ENCODE data around the gene ETS1. TPM values are rescaled to one million over a fixed set of nuclear protein-coding genes. Genes with fewer than 3 reads are reported as not detected.

The ETS1 gene
- total RNA-seq, 3 donors from 2014 or later (not counting 1 experiment from before 2014, with no cell fraction given) = 532 to 684 (median 589) TPM

DNA sequence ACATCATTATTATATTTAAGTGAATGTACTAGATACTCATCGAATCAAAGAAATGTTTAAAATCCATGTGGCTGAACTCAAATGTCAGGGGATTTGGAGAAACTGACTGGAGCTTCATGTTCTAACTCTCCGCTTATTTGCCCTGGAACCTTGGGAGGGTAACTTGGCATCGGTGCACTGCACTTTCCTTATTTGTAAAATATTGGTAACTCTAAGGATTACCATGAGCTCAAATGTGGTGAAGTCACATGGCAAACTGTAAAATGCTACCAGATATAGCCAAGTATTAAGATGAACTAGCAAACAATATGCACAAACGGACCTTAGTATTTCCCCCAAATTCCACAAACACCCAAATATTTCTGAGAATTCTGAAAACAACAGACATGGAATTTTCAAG lies 75.6 kb downstream of the ETS1 start:
- H3K36me3 ChIP-seq (ENCODE audit: control insufficient read depth, insufficient read depth, low read length) = peaks cover 41% of the 10 kb centered on the region
- no peak overlapping the region for H3K4me3 ChIP-seq (ENCODE audit: low read length)
- H3K4me3 Mint-ChIP-seq = peak overlapping the region; percentile 98
- TF ChIP-seq, protein P1, sequence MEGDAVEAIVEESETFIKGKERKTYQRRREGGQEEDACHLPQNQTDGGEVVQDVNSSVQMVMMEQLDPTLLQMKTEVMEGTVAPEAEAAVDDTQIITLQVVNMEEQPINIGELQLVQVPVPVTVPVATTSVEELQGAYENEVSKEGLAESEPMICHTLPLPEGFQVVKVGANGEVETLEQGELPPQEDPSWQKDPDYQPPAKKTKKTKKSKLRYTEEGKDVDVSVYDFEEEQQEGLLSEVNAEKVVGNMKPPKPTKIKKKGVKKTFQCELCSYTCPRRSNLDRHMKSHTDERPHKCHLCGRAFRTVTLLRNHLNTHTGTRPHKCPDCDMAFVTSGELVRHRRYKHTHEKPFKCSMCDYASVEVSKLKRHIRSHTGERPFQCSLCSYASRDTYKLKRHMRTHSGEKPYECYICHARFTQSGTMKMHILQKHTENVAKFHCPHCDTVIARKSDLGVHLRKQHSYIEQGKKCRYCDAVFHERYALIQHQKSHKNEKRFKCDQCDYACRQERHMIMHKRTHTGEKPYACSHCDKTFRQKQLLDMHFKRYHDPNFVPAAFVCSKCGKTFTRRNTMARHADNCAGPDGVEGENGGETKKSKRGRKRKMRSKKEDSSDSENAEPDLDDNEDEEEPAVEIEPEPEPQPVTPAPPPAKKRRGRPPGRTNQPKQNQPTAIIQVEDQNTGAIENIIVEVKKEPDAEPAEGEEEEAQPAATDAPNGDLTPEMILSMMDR (IDR thresholded peaks at IDR 0.05) = no peak
- no peak for ATAC-seq
- peak in 1 of 2 donors; percentile 35 for DNase-seq
- peak overlapping the region; percentile 58 for H3K27ac ChIP-seq (ENCODE audit: low read length)
- H3K4me1 Mint-ChIP-seq = peaks cover 99 to 100% of the 10 kb centered on the region in 2 donors
- peak overlapping the region; percentile 98 to 99 for H3K27ac Mint-ChIP-seq
- no peaks in the 10 kb centered on the region for H3K27me3 Mint-ChIP-seq (ENCODE audit: low read depth in 2 of 2)
- 67% methylated on average over 4 of the region's 4 CpGs for WGBS (ENCODE audit: insufficient coverage)
- intact Hi-C loops (cut with micrococcal nuclease) = loop anchor here (2.0 kb wide), 1 partner anchor 15 kb away; no protein-coding TSS in a partner anchor
- peaks cover 19% of the 10 kb centered on the region for H3K36me3 Mint-ChIP-seq
- no peaks in the 10 kb centered on the region for H3K27me3 ChIP-seq (ENCODE audit: control insufficient read depth, insufficient read depth, low read length)
- peaks cover 66% of the 10 kb centered on the region for H3K4me1 ChIP-seq (ENCODE audit: control insufficient read depth, insufficient read depth, low read length)
- H3K9me3 Mint-ChIP-seq = no peaks in the 10 kb centered on the region
- no peaks in the 10 kb centered on the region for H3K9me3 ChIP-seq (ENCODE audit: control insufficient read depth, insufficient read depth, low read length)

DNA sequence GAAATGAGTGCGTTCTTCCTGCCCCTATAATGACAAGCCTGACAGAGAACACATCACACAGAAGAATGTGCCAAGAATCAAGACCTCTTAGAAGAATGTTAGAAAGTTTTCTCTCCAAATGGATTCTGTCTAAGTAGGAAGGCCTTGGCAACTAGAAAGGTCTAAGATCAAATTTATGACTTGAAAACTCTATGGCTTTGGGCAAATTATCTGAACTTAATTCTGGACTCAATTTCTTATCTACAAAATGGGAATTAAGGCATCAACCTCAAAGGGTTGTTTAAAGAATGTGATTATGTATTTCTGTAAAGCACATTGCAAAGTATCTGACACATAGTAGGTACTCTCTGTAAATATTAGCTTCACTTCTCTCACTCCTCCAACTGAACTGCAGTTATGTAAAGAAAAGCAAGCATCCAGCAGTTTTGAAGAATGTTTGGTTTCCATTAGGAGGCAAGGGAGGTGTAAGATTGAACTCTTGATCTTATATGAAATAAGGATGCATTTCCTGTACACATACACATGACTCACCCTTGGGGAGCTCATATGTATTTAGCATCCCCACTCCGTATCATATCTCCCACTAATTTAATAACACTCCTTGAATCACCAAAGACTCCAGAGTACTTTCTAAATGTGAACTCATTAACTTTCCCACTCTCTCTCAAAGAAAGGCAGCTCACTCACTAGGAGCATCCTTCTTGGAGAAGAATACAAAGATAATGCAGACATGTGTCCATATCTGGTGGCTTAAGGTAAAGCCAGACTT lies 77.6 kb downstream of the ETS1 start:
- H3K9me3 Mint-ChIP-seq = no peaks in the 10 kb centered on the region
- peak overlapping the region; percentile 67 for H3K27ac ChIP-seq (ENCODE audit: low read length)
- intact Hi-C loops (cut with micrococcal nuclease) = loop anchor here (2.0 to 5.0 kb wide), 3 partner anchors 13 to 88 kb away; no protein-coding TSS in a partner anchor
- no peak overlapping the region for H3K4me3 ChIP-seq (ENCODE audit: low read length)
- peak overlapping the region; percentile 98 to 99 for H3K27ac Mint-ChIP-seq
- H3K27me3 Mint-ChIP-seq (ENCODE audit: low read depth in 2 of 2) = no peaks in the 10 kb centered on the region
- peak overlapping the region; percentile 98 for H3K4me3 Mint-ChIP-seq
- ATAC-seq (peak in 1 of 3 donors; percentile 15), DNase-seq (peak in 1 of 2 donors; percentile 50)
- no peaks in the 10 kb centered on the region for H3K27me3 ChIP-seq (ENCODE audit: control insufficient read depth, insufficient read depth, low read length)
- H3K36me3 ChIP-seq (ENCODE audit: control insufficient read depth, insufficient read depth, low read length) = peaks cover 49% of the 10 kb centered on the region
- TF ChIP-seq, protein P1 (IDR thresholded peaks at IDR 0.05) = no peak
- H3K36me3 Mint-ChIP-seq = peaks cover under 1% of the 10 kb centered on the region
- H3K4me1 Mint-ChIP-seq = peaks cover 99 to 100% of the 10 kb centered on the region in 2 donors
- no peaks in the 10 kb centered on the region for H3K9me3 ChIP-seq (ENCODE audit: control insufficient read depth, insufficient read depth, low read length)
- peaks cover 77% of the 10 kb centered on the region for H3K4me1 ChIP-seq (ENCODE audit: control insufficient read depth, insufficient read depth, low read length)
- WGBS (ENCODE audit: insufficient coverage) = 25% methylated on average over 1 of the region's 2 CpGs

DNA sequence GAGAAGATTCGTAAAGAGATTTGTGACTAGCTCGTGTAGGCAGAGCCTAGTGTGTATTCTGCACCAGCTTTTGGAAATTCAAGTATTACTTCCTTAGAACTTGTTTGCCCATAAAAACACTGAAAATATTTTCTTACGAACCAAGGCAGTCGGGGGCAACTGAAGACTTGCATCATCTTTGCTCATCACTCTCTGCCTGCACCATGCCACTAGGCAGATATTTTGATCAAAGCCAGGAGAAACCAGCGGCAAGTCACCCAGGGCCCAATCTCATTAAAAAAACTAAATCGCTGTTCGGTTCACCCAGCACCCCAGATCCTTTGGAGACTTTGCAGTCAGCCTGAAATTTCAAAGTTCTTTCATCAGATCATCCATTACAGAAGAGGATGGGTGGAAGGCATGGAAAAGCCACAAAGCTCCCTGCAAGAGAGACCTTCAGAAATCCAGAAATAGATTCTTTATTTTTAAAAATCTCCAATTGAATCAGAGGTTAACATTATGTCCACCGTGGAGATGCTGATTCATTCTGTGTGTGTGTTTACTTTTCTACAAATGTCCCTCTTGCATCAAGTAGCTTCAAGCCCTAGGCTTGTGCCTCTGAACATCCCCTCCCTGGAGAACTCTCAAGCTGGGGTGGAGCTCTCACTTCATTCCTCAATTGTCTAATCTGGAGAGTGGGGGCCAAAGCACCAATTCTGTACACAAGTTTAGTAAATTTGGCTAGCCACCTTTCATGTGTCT lies 78.4 kb downstream of the ETS1 start:
- Mint-ChIP-seq H3K4me3 (peak overlapping the region; percentile 98), H3K4me1 (peaks cover 99 to 100% of the 10 kb centered on the region in 2 donors), H3K27ac (peak overlapping the region; percentile 98 to 99), H3K9me3 (no peaks in the 10 kb centered on the region), H3K36me3 (no peaks in the 10 kb centered on the region), H3K27me3 (ENCODE audit: low read depth in 2 of 2) (no peaks in the 10 kb centered on the region)
- ATAC-seq (no peak), DNase-seq (peak in 1 of 2 donors; percentile 64)
- intact Hi-C loops (cut with micrococcal nuclease) = loop anchor here (1.0 to 5.0 kb wide), 3 partner anchors 7 to 87 kb away; no protein-coding TSS in a partner anchor
- H3K4me3 ChIP-seq (ENCODE audit: low read length) = peak overlapping the region; percentile 1
- 34% methylated on average over 7 of the region's 8 CpGs for WGBS (ENCODE audit: insufficient coverage)
- H3K36me3 ChIP-seq (ENCODE audit: control insufficient read depth, insufficient read depth, low read length) = peaks cover 48% of the 10 kb centered on the region
- no peaks in the 10 kb centered on the region for H3K27me3 ChIP-seq (ENCODE audit: control insufficient read depth, insufficient read depth, low read length)
- H3K9me3 ChIP-seq (ENCODE audit: control insufficient read depth, insufficient read depth, low read length) = no peaks in the 10 kb centered on the region
- TF ChIP-seq, protein P1 (IDR thresholded peaks at IDR 0.05) = no peak
- H3K4me1 ChIP-seq (ENCODE audit: control insufficient read depth, insufficient read depth, low read length) = peaks cover 78% of the 10 kb centered on the region
- peak overlapping the region; percentile 67 for H3K27ac ChIP-seq (ENCODE audit: low read length)
